Panc1 (cell line): ENCODE measurements around the gene TRIM10. TPM values are rescaled to one million over a fixed set of nuclear protein-coding genes. Genes with fewer than 3 reads are reported as not detected.

ENCODE experiments used
- ATAC-seq: fragments of 200-7000 bp; cut with Tn5 transposase; 2 replicates; pipeline ENCODE4 v1.9.1; 2020; ENCODE audit warnings: mild to moderate bottlenecking, moderate library complexity
- BruUV-seq: library from RNA; stranded (reverse); fragments of 400-500 nt; replicated peaks from 2 replicates; lab custom pipeline; 2021; lab: Mats Ljungman, UMichigan
- CTCF ChIA-PET: fragments of 300-600 bp; sonication (Branson Sonifier 250); formaldehyde crosslinking; loops from one replicate; lab custom pipeline; 2022; ENCODE audit warnings: antibody characterized with exemption; lab: Charles Lee
- POLR2A ChIA-PET: fragments of 300-600 bp; sonication (Branson Sonifier 250); formaldehyde crosslinking; loops from one replicate; lab custom pipeline; 2022; ENCODE audit warnings: antibody characterized with exemption; lab: Charles Lee
- DNase-seq: peaks from one replicate; pipeline ENCODE4 v3.0.0-alpha.2; 2010; ENCODE audit warnings: low read depth, low spot score
- H3K27ac ChIP-seq: 2 replicates; pipeline ENCODE4 v1.5.1; 2011; ENCODE audit warnings: mild to moderate bottlenecking, low read length, inconsistent platforms
- H3K27me3 ChIP-seq: fragments of 200-500 bp; sonication (Bioruptor generic); 2 replicates; pipeline ENCODE4 v1.6.0; 2014; ENCODE audit warnings: low read length, inconsistent platforms; ENCODE audit not compliant: control insufficient read depth, insufficient read depth
- H3K36me3 ChIP-seq: fragments of 200-500 bp; sonication (Bioruptor generic); 2 replicates; pipeline ENCODE4 v1.5.1; 2014; ENCODE audit warnings: inconsistent platforms, mild to moderate bottlenecking, low read length, moderate library complexity; ENCODE audit not compliant: control insufficient read depth, insufficient read depth
- H3K4me1 ChIP-seq: 2 replicates; pipeline ENCODE4 v1.5.1; 2011; ENCODE audit warnings: inconsistent platforms, mild to moderate bottlenecking, low read length, moderate library complexity; ENCODE audit not compliant: control insufficient read depth, insufficient read depth
- H3K4me3 ChIP-seq, 2 experiments: 2 replicates each; pipeline ENCODE4 v1.5.1; 2011 to 2012; ENCODE audit warnings: low read depth in 2 of 2, low read length in 2 of 2, mild to moderate bottlenecking in 2 of 2, inconsistent platforms in 1 of 2, moderate library complexity in 1 of 2
- H3K9me3 ChIP-seq: fragments of 200-500 bp; sonication (Bioruptor generic); 2 replicates; pipeline ENCODE4 v1.5.1; 2014; ENCODE audit warnings: low read depth, mild to moderate bottlenecking, inconsistent platforms, low read length, moderate library complexity; ENCODE audit not compliant: control insufficient read depth, insufficient read depth
- CTCF ChIP-seq: fragments of 450-650 bp; IDR thresholded peaks from 2 replicates; pipeline ENCODE4 v1.5.1; 2017; ENCODE audit warnings: mild to moderate bottlenecking
- POLR2AphosphoS5 ChIP-seq: IDR thresholded peaks from 2 replicates; pipeline ENCODE4 v1.6.1; 2012; ENCODE audit warnings: mild to moderate bottlenecking, low read depth, low read length, moderate library complexity
- REST ChIP-seq, 2 experiments: IDR thresholded peaks; 2 replicates each; pipeline ENCODE4 v1.6.1; 2011 to 2012; ENCODE audit warnings: low read depth in 2 of 2, control low read depth in 1 of 2, low read length in 1 of 2, mild to moderate bottlenecking in 1 of 2, moderate library complexity in 1 of 2; ENCODE audit not compliant: insufficient read depth in 1 of 2
- SIN3A ChIP-seq: IDR thresholded peaks from 2 replicates; pipeline ENCODE4 v1.6.1; 2012; ENCODE audit warnings: low read depth, mild to moderate bottlenecking, low read length, moderate library complexity, borderline replicate concordance; ENCODE audit not compliant: insufficient read depth
- TCF7L2 ChIP-seq: IDR thresholded peaks from 2 replicates; pipeline ENCODE4 v1.6.1; 2011; ENCODE audit warnings: mild to moderate bottlenecking, low read depth, low read length, inconsistent platforms
- in situ Hi-C: cut with HindIII; loops from 2 replicates; pipeline ENCODE4 v1.10.0; 2016; ENCODE audit warnings: low sequenced_read_pairs, low pct_unique_long_range_greater_than_20kb
- intact Hi-C: fragments of 100-400 bp; cut with micrococcal nuclease; formaldehyde crosslinking; loops from one replicate; pipeline ENCODE4 v1.10.0; 2022; ENCODE audit not compliant: unreplicated experiment
- total RNA-seq: library from RNA; stranded (reverse); gene quantifications from one replicate; pipeline ENCODE4 v1.2.1, GENCODE V29; 2021; ENCODE audit not compliant: unreplicated experiment

TRIM10 gene
- total RNA-seq, 1 experiment from 2014 or later = not detected

- ATAC-seq (no peak), DNase-seq (no peak)
- Histone ChIP-seq H3K27ac (no peak overlapping the region), H3K27me3 (peaks cover 13% of the 10 kb centered on the region; the same call in 1 of the 2 replicates), H3K4me3 (no peak overlapping the region), H3K36me3 (no peaks in the 10 kb centered on the region), H3K4me1 (no peaks in the 10 kb centered on the region), H3K9me3 (peaks cover 10% of the 10 kb centered on the region)
- TF ChIP-seq POLR2AphosphoS5 (no peak), REST (IDR thresholded peaks at IDR 0.05; ENCODE audit: insufficient read depth in 1 of 2, low read depth in 2 of 2, low read length in 1 of 2) (no peak), TCF7L2 (no peak), SIN3A (no peak), CTCF (no peak)
- intact Hi-C loops (no loop called here), in situ Hi-C loops (no loop called here)
- ChIA-PET CTCF (no interaction called here), POLR2A (interaction anchor here (0.7 kb wide), 1 partner anchor 266 kb away, joined by 13 read pairs; no protein-coding TSS in a partner anchor)
- BruUV-seq = no TSS peak
Measured at GRCh38 chr6:30178837-30179236, 17.8 kb upstream of the TRIM10 start.

- DNase-seq = no peak
- ChIA-PET POLR2A (no interaction called here), CTCF (no interaction called here)
- intact Hi-C loops = no loop called here
- no peak overlapping the region for H3K27ac ChIP-seq
- TF ChIP-seq CTCF = no peak
- no peak for TF ChIP-seq REST (IDR thresholded peaks at IDR 0.05; ENCODE audit: insufficient read depth in 1 of 2, low read depth in 2 of 2, low read length in 1 of 2)
- no peak for TF ChIP-seq TCF7L2
- TF ChIP-seq SIN3A = no peak
- TF ChIP-seq POLR2AphosphoS5 = no peak
- ATAC-seq = no peak
- H3K4me3 ChIP-seq = no peak overlapping the region
- H3K4me1 ChIP-seq = no peaks in the 10 kb centered on the region
- BruUV-seq = no TSS peak
- in situ Hi-C loops = no loop called here
- H3K9me3 ChIP-seq = peaks cover 10% of the 10 kb centered on the region
- H3K27me3 ChIP-seq = peaks cover 13% of the 10 kb centered on the region; the same call in 1 of the 2 replicates
- no peaks in the 10 kb centered on the region for H3K36me3 ChIP-seq
Measured at GRCh38 chr6:30175765-30176164, 14.8 kb upstream of the TRIM10 start.
